NCI-H2081 (cell line): Measurements from ENCODE around the gene MAP2K4.
"Not testable (repeated sequence)": the region's sequence is repeated elsewhere in the genome, so short reads cannot be mapped to it uniquely, and the experiment has no call there.

Experiments used
- DNase-seq, 2 experiments: peaks; one replicate each; lab custom pipeline; 2025; lab: John Stamatoyannopoulos, UW

Gene MAP2K4

GRCh38 chr17:12162187-12162586, 141.5 kb downstream of the MAP2K4 start:
- DNase-seq: not testable (repeated sequence)

GRCh38 chr17:12164085-12164484, 143.4 kb downstream of the MAP2K4 start:
- no peak for DNase-seq

GRCh38 chr17:12178644-12179330, 158.1 kb downstream of the MAP2K4 start:
- DNase-seq: no peak

- DNase-seq: peak; percentile 1 to 14
Observed at GRCh38 chr17:12180644-12181261, 160.1 kb downstream of the MAP2K4 start.

GRCh38 chr17:12187658-12188057, 167.0 kb downstream of the MAP2K4 start:
- DNase-seq: no peak

GRCh38 chr17:12193144-12193735, 172.6 kb downstream of the MAP2K4 start:
- no peak for DNase-seq
